Left lung (tissue), 10 donors: ENCODE measurements around the gene SLC38A6. TPM values are rescaled to one million over a fixed set of nuclear protein-coding genes. Genes with fewer than 3 reads are reported as not detected.
"Not testable (repeated sequence)": the region's sequence is repeated elsewhere in the genome, so short reads cannot be mapped to it uniquely, and the experiment has no call there.

Source experiments
- ATAC-seq: fragments of 200-7000 bp; cut with Tn5 transposase; one replicate; pipeline ENCODE4 v1.9.1; 2020; ENCODE audit warnings: moderate library complexity
- DNase-seq, 4 donors: peaks; one replicate each; pipeline ENCODE4 v3.0.0-alpha.2; 2013 to 2020
- H3K27ac ChIP-seq, 2 donors: fragments of 200-600 bp; sonication (generic) in 1 of 2; one replicate each; pipeline versions ENCODE4 v1.5.0 to v1.8.0; 2020 to 2021
- H3K27me3 ChIP-seq, 2 donors: fragments of 200-600 bp; sonication (generic) in 1 of 2; one replicate each; pipeline versions ENCODE4 v1.5.0 to v1.8.0; 2020 to 2021
- H3K36me3 ChIP-seq, 2 donors: fragments of 200-600 bp; sonication (generic) in 1 of 2; one replicate each; pipeline versions ENCODE4 v1.5.0 to v1.8.0; 2020 to 2021
- H3K4me1 ChIP-seq, 2 donors: fragments of 200-600 bp; one replicate each; pipeline ENCODE4 v1.8.0; 2021
- H3K4me3 ChIP-seq, 2 donors: fragments of 200-600 bp; sonication (generic) in 1 of 2; one replicate each; pipeline versions ENCODE4 v1.5.0 to v1.8.0; 2020 to 2021; ENCODE audit warnings: mild to moderate bottlenecking in 1 of 2
- H3K9me3 ChIP-seq, 2 donors: fragments of 200-600 bp; sonication (generic) in 1 of 2; one replicate each; pipeline versions ENCODE4 v1.5.0 to v1.8.0; 2020 to 2021
- intact Hi-C, 2 donors: fragments of 100-400 bp; cut with DNase I; formaldehyde crosslinking; loops; one replicate each; pipeline versions ENCODE4 v1.11.2 to v1.14.2; 2022
- polyA plus RNA-seq, 6 donors: library from polyadenylated mRNA; unstranded; fragments of 120-200 nt; gene quantifications; one replicate each; pipeline ENCODE4 v1.2.1, GENCODE V29; 2013; ENCODE audit not compliant: insufficient read length in 6 of 6
- total RNA-seq, 2 donors: library from RNA; stranded (reverse); fragmentation: NEBNext Ultra II Directional; extraction: Animal tissue kit (Norgen Biotek cat#: 25700); gene quantifications; one replicate each; pipeline ENCODE4 v1.2.1, GENCODE V29; 2021
- TF ChIP-seq, protein P1 (sequence below), 2 donors: fragments of 200-600 bp; sonication (generic) in 1 of 2; IDR thresholded peaks; one replicate each; pipeline versions ENCODE4 v1.5.0 to v1.8.0; 2021; ENCODE audit warnings: antibody characterized with exemption in 2 of 2
- donor health status: DM: no; HTN: yes; CAD: no.
- donor health status: DM: no; HTN: no; CAD: no.

SLC38A6 gene
- total and polyA plus RNA-seq, 8 donors = 22.4 to 35.2 (median 27.6) TPM

- ATAC-seq = no peak
Observed at GRCh38 chr14:61080591-61081010, 99.6 kb downstream of the SLC38A6 start.

GRCh38 chr14:61088081-61088480 lies 107.0 kb downstream of the SLC38A6 start:
- TF ChIP-seq, protein P1, sequence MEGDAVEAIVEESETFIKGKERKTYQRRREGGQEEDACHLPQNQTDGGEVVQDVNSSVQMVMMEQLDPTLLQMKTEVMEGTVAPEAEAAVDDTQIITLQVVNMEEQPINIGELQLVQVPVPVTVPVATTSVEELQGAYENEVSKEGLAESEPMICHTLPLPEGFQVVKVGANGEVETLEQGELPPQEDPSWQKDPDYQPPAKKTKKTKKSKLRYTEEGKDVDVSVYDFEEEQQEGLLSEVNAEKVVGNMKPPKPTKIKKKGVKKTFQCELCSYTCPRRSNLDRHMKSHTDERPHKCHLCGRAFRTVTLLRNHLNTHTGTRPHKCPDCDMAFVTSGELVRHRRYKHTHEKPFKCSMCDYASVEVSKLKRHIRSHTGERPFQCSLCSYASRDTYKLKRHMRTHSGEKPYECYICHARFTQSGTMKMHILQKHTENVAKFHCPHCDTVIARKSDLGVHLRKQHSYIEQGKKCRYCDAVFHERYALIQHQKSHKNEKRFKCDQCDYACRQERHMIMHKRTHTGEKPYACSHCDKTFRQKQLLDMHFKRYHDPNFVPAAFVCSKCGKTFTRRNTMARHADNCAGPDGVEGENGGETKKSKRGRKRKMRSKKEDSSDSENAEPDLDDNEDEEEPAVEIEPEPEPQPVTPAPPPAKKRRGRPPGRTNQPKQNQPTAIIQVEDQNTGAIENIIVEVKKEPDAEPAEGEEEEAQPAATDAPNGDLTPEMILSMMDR (IDR thresholded peaks at IDR 0.05) = no peak

More at GRCh38 chr14:61080591-61081010, 99.6 kb downstream of the SLC38A6 start:
- Histone ChIP-seq H3K27ac (no peak overlapping the region), H3K36me3 (peaks cover 0 to 4% of the 10 kb centered on the region in 2 donors), H3K9me3 (no peaks in the 10 kb centered on the region), H3K4me1 (no peaks in the 10 kb centered on the region), H3K4me3 (no peak overlapping the region), H3K27me3 (no peaks in the 10 kb centered on the region)
- intact Hi-C loops = no loop called here
- TF ChIP-seq, protein P1 (IDR thresholded peaks at IDR 0.05) = no peak
- DNase-seq = no peak

GRCh38 chr14:61089126-61089750 lies 108.2 kb downstream of the SLC38A6 start:
- ATAC-seq (no peak), DNase-seq (no peak)
- TF ChIP-seq, protein P1 (IDR thresholded peaks at IDR 0.05) = no peak
- intact Hi-C loops = no loop called here
- Histone ChIP-seq H3K27ac (no peak overlapping the region), H3K9me3 (no peaks in the 10 kb centered on the region), H3K4me1 (peaks cover 0 to 11% of the 10 kb centered on the region in 2 donors), H3K27me3 (no peaks in the 10 kb centered on the region), H3K4me3 (no peak overlapping the region), H3K36me3 (no peaks in the 10 kb centered on the region)

More at GRCh38 chr14:61088081-61088480, 107.0 kb downstream of the SLC38A6 start:
- Histone ChIP-seq H3K27ac (no peak overlapping the region), H3K4me1 (peaks cover 0 to 11% of the 10 kb centered on the region in 2 donors), H3K36me3 (no peaks in the 10 kb centered on the region), H3K4me3 (no peak overlapping the region), H3K9me3 (no peaks in the 10 kb centered on the region), H3K27me3 (no peaks in the 10 kb centered on the region)
- ATAC-seq = no peak
- DNase-seq = no peak
- intact Hi-C loops = no loop called here

DNA sequence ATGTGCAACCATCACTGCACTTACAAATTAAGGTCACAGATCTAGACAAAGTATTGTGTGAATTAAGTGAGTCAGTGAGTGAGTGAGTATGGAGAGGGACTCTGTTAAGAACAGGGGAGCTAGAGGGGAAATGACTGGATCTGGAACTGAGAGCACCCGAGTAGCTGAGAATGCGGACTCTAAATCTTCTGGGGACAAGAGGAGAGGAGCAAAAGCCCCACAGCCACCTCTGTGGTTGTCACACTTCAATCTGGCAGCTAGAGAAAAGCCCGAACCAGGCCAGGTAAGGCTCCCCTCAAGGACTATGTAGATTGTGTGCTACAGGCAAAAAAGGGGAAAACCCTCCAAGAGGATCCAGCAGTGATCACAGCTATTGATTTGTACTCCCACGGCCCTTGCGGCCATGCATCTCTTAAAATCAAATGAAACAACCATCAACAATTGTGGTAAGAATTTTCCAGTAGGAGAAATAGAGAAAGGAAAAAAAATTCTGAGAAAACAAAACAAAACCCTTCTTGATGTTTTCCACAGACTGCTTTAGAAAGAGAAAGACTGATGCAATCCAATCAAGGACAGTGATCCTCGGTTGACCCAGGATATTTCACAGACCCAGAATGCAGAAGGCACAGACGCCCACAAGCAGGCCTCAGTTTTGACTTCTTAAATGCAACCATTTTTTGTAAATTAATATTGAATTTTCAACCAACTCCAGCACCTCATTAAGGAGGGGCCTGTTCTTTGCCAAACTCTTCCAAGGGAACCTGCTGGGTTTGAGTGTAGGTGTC lies 109.6 kb downstream of the SLC38A6 start:
- H3K27ac ChIP-seq = peak overlapping the region in 1 of 2 donors; percentile 30
- no peaks in the 10 kb centered on the region for H3K36me3 ChIP-seq
- no peaks in the 10 kb centered on the region for H3K27me3 ChIP-seq
- TF ChIP-seq, protein P1 (IDR thresholded peaks at IDR 0.05) = no peak
- intact Hi-C loops = no loop called here
- H3K4me1 ChIP-seq = peaks cover 0 to 11% of the 10 kb centered on the region in 2 donors
- DNase-seq = no peak
- ATAC-seq = no peak
- no peak overlapping the region for H3K4me3 ChIP-seq
- H3K9me3 ChIP-seq = no peaks in the 10 kb centered on the region

GRCh38 chr14:61091657-61092273 lies 110.7 kb downstream of the SLC38A6 start:
- H3K36me3 ChIP-seq = no peaks in the 10 kb centered on the region
- TF ChIP-seq, protein P1 (IDR thresholded peaks at IDR 0.05) = no peak
- peaks cover 0 to 11% of the 10 kb centered on the region in 2 donors for H3K4me1 ChIP-seq
- ATAC-seq (no peak), DNase-seq (no peak)
- H3K27me3 ChIP-seq = no peaks in the 10 kb centered on the region
- H3K27ac ChIP-seq = peak overlapping the region in 1 of 2 donors; percentile 30
- peaks cover 0 to 1% of the 10 kb centered on the region in 2 donors for H3K9me3 ChIP-seq
- H3K4me3 ChIP-seq = no peak overlapping the region
- intact Hi-C loops = no loop called here

DNA sequence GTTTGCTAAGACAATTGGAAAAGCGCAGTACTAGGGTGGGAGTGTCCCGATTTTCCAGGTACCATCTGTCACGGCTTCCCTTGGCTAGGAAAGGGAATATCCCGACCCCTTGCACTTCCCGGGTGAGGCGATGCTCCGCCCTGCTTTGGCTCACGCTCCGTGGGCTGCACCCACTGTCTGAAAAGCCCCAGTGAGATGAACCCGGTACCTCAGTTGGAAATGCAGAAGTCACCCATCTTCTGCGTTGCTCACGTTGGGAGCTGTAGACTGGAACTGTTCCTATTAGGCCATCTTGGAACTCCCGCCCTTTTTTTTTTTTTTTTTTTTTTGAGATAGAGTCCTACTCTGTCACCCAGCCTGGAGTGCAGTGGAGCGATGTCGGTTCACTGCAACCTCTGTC lies 117.1 kb downstream of the SLC38A6 start:
- H3K4me3 ChIP-seq, DNase-seq, H3K9me3 ChIP-seq, H3K36me3 ChIP-seq, H3K27me3 ChIP-seq, ATAC-seq, intact Hi-C loops, H3K27ac ChIP-seq: not testable (repeated sequence)
- peaks cover 12 to 29% of the 10 kb centered on the region in 2 donors for H3K4me1 ChIP-seq
